ENCODE data around the gene AFP.

- no peak for TF ChIP-seq CTCF (conservative IDR thresholded peaks at IDR 0.05; ENCODE audit: low read depth, low read length)
- TF ChIP-seq EZH2 (IDR thresholded peaks at IDR 0.05; ENCODE audit: low read length, unreplicated experiment): no peak
Measured at GRCh38 chr4:73479323-73479722, 43.3 kb downstream of the AFP start.

Data from PC-3 (cell line).